ENCODE results near the gene ANKRD11.
A peak's percentile ranks its signal among the peaks of the same experiment; 100 is the strongest.

ANKRD11 gene

GRCh38 chr16:89506791-89507191 lies 16.4 kb upstream of the ANKRD11 start:
- DNase-seq (ENCODE audit: low read depth in 2 of 2) = no peak

GRCh38 chr16:89506113-89506504 lies 15.7 kb upstream of the ANKRD11 start:
- no peak for DNase-seq (ENCODE audit: low read depth in 2 of 2)

- DNase-seq (ENCODE audit: low read depth in 2 of 2) = peak; percentile 70 to 84
Observed at GRCh38 chr16:89505204-89506112, 15.1 kb upstream of the ANKRD11 start.

- DNase-seq (ENCODE audit: low read depth in 2 of 2) = no peak
Observed at GRCh38 chr16:89504091-89504490, 13.7 kb upstream of the ANKRD11 start.

- DNase-seq (ENCODE audit: low read depth in 2 of 2) = no peak
Observed at GRCh38 chr16:89502081-89502843, 11.9 kb upstream of the ANKRD11 start.

- no peak for DNase-seq (ENCODE audit: low read depth in 2 of 2)
Observed at GRCh38 chr16:89499767-89500166, 9.4 kb upstream of the ANKRD11 start.

GRCh38 chr16:89498839-89499238 lies 8.5 kb upstream of the ANKRD11 start:
- DNase-seq (ENCODE audit: low read depth in 2 of 2) = no peak

GRCh38 chr16:89495121-89495520 lies 4.8 kb upstream of the ANKRD11 start:
- no peak for DNase-seq (ENCODE audit: low read depth in 2 of 2)

- no peak for DNase-seq (ENCODE audit: low read depth in 2 of 2)
Observed at GRCh38 chr16:89493776-89494175, 3.4 kb upstream of the ANKRD11 start.

- DNase-seq (ENCODE audit: low read depth in 2 of 2) = no peak
Observed at GRCh38 chr16:89491974-89492687, 1.8 kb upstream of the ANKRD11 start.

- no peak for DNase-seq (ENCODE audit: low read depth in 2 of 2)
Observed at GRCh38 chr16:89491238-89491869, 993 bp upstream of the ANKRD11 start.

- no peak for DNase-seq (ENCODE audit: low read depth in 2 of 2)
Observed at GRCh38 chr16:89489898-89490438, 393 bp downstream of the ANKRD11 start.

GRCh38 chr16:89489040-89489897 lies 1.1 kb downstream of the ANKRD11 start:
- DNase-seq (ENCODE audit: low read depth in 2 of 2) = peak; percentile 70 to 82

- DNase-seq (ENCODE audit: low read depth in 2 of 2) = no peak
Observed at GRCh38 chr16:89485701-89486246, 4.6 kb downstream of the ANKRD11 start.

- no peak for DNase-seq (ENCODE audit: low read depth in 2 of 2)
Observed at GRCh38 chr16:89484923-89485679, 5.3 kb downstream of the ANKRD11 start.

- DNase-seq (ENCODE audit: low read depth in 2 of 2) = no peak
Observed at GRCh38 chr16:89484041-89484501, 6.3 kb downstream of the ANKRD11 start.

GRCh38 chr16:89482817-89483205 lies 7.5 kb downstream of the ANKRD11 start:
- no peak for DNase-seq (ENCODE audit: low read depth in 2 of 2)

GRCh38 chr16:89482150-89482816 lies 8.1 kb downstream of the ANKRD11 start:
- no peak for DNase-seq (ENCODE audit: low read depth in 2 of 2)

Measured in activated CD8-positive, alpha-beta memory T cell treated with anti-CD3 and anti-CD28 coated beads for 4 hours (primary cell).